Gastroesophageal sphincter (tissue), 3 donors: ENCODE data around the gene C1orf115.

ENCODE experiments used
- CTCF ChIP-seq, 4 experiments: fragments of 200-600 bp in 2 of 4; fragments of 450-650 bp in 2 of 4; sonication (generic) in 1 of 4; IDR thresholded peaks; one replicate each; pipeline ENCODE4 v1.5.1; 2017 to 2019; ENCODE audit warnings: antibody characterized with exemption in 4 of 4, mild to moderate bottlenecking in 2 of 4, moderate library complexity in 2 of 4
- EP300 ChIP-seq: sonication (generic); formaldehyde crosslinking; IDR thresholded peaks from one replicate; pipeline ENCODE4 v1.6.1; 2017; ENCODE audit warnings: antibody characterized with exemption, mild to moderate bottlenecking
- POLR2A ChIP-seq, 2 donors: fragments of 450-650 bp; IDR thresholded peaks; one replicate each; pipeline ENCODE4 v1.6.1; 2017; ENCODE audit warnings: antibody characterized with exemption in 2 of 2, mild to moderate bottlenecking in 2 of 2, moderate library complexity in 1 of 2
- POLR2AphosphoS5 ChIP-seq: sonication (generic); formaldehyde crosslinking; IDR thresholded peaks from one replicate; pipeline ENCODE4 v1.6.1; 2017; ENCODE audit warnings: antibody characterized with exemption

- peak in 1 of 4 experiments; percentile 17 for TF ChIP-seq CTCF (IDR thresholded peaks at IDR 0.05)
- no peak for TF ChIP-seq POLR2A (IDR thresholded peaks at IDR 0.05)
- TF ChIP-seq POLR2AphosphoS5, result no peak
- no peak for TF ChIP-seq EP300
Observed at GRCh38 chr1:220726634-220727033, 36.5 kb downstream of the C1orf115 start.
